Activated T-helper 2 cell treated with anti-CD3 and anti-CD28 coated beads, Interferon-gamma antibody, Interleukin-2, Interleukin-4, amounts not matched to agents 10 μg/mL and 5 μg/mL and 100 μg/mL, durations not matched to agents 14 hours and 24 hours and 36 hours (primary cell): Measurements from ENCODE around the gene NRG3. TPM values are rescaled to one million over a fixed set of nuclear protein-coding genes. Genes with fewer than 3 reads are reported as not detected.

ENCODE experiments used
- DNase-seq: peaks from one replicate; pipeline ENCODE4 v3.0.0; 2021; ENCODE audit warnings: low spot score
- H3K27ac Mint-ChIP-seq: one replicate; pipeline ENCODE4 v1.8.0; 2021; ENCODE audit warnings: mixed read lengths
- H3K27me3 Mint-ChIP-seq: one replicate; pipeline ENCODE4 v1.8.0; 2021; ENCODE audit warnings: low read depth, mixed read lengths
- H3K36me3 Mint-ChIP-seq: one replicate; pipeline ENCODE4 v1.8.0; 2021; ENCODE audit warnings: low read depth, mixed read lengths
- H3K4me1 Mint-ChIP-seq: one replicate; pipeline ENCODE4 v1.8.0; 2021; ENCODE audit warnings: low read depth, mixed read lengths
- H3K4me3 Mint-ChIP-seq: one replicate; pipeline ENCODE4 v1.8.0; 2021; ENCODE audit warnings: low read depth, mild to moderate bottlenecking, moderate library complexity, mixed read lengths
- H3K9me3 Mint-ChIP-seq: one replicate; pipeline ENCODE4 v1.8.0; 2021; ENCODE audit warnings: mixed read lengths
- intact Hi-C: fragments of 100-400 bp; cut with micrococcal nuclease; formaldehyde crosslinking; loops from one replicate; pipeline ENCODE4 v1.15.1; 2023
- total RNA-seq: library from RNA; stranded (reverse); gene quantifications from 2 replicates; pipeline ENCODE4 v1.2.3, GENCODE V29; 2022

The NRG3 gene
- total RNA-seq, 1 donor from 2014 or later: not detected

- H3K4me1 Mint-ChIP-seq: no peaks in the 10 kb centered on the region
- DNase-seq: no peak
- H3K4me3 Mint-ChIP-seq: no peak overlapping the region
- peaks cover 21% of the 10 kb centered on the region for H3K9me3 Mint-ChIP-seq
- intact Hi-C loops: no loop called here
- no peak overlapping the region for H3K27ac Mint-ChIP-seq
- no peaks in the 10 kb centered on the region for H3K27me3 Mint-ChIP-seq
- H3K36me3 Mint-ChIP-seq: no peaks in the 10 kb centered on the region
Measured at GRCh38 chr10:82468453-82468852, 593.5 kb downstream of the NRG3 start.

DNA sequence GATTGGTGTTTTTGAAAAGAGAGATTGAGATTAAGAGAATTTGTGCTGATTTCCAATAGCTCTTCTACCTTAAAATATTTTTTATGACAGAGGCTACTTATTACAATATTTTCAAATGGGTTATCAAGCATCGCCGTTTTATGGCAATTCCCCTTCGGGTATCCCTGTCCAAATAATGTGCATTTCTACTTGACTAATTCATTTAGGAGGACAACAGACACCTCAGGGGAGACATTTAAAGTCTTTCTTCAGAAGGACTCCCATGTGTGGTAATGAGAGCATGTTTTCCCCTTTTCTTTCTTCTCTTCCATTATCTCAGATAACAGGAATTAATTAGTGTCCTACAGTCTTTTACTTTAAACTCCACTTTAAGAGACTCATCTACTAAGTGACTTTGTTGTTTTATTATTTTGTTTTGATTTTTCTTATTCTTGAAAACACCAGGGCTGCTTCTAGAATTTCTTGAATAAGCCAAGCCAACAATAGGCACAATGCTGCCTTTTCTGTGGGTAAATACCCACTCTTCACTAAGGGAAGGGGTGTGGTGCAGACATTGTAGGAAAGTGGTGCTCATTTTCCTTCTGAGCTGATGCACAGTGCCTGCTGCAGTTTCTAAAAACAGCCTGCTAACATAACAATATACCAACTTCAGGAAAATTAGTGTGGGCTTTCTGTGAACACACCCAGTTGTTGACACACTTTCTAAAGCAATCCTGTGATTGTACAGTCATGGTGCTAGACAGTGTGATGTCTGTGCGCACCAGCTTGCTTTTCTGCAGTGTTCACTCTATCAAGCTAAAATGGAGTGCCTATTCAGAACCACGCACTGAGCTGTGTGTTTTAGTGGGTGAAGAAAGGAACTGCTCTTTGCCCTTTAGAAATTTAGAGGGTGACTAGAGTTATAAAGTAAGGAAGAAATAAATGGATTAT lies 597.7 kb downstream of the NRG3 start:
- no peaks in the 10 kb centered on the region for H3K4me1 Mint-ChIP-seq
- H3K36me3 Mint-ChIP-seq: no peaks in the 10 kb centered on the region
- intact Hi-C loops: no loop called here
- no peak for DNase-seq
- H3K9me3 Mint-ChIP-seq: peaks cover 27% of the 10 kb centered on the region
- no peaks in the 10 kb centered on the region for H3K27me3 Mint-ChIP-seq
- H3K27ac Mint-ChIP-seq: no peak overlapping the region
- no peak overlapping the region for H3K4me3 Mint-ChIP-seq

GRCh38 chr10:82477776-82478175 lies 602.8 kb downstream of the NRG3 start:
- Mint-ChIP-seq H3K36me3 (no peaks in the 10 kb centered on the region), H3K4me3 (no peak overlapping the region), H3K27me3 (no peaks in the 10 kb centered on the region), H3K27ac (no peak overlapping the region), H3K9me3 (peaks cover 44% of the 10 kb centered on the region), H3K4me1 (no peaks in the 10 kb centered on the region)
- DNase-seq: no peak
- intact Hi-C loops: no loop called here

DNA sequence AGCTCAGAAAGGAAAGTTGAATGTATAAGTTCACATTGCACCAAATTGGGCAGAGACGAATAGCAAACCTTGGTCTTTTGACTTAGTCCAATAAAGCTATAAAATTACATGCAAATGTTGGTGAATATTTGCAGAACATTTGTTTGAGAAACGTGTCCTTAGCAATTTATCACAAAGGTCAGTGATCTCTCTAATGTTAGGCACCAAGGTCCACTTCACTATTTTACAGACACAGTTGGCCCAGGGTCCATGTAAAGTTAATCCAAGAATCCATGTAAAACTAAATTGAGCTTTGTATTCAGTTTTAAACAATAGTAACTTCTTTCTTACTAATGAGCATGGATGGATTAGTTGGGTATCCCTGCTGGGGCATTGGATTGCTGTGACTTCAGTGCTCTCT lies 617.7 kb downstream of the NRG3 start:
- Mint-ChIP-seq H3K36me3 (no peaks in the 10 kb centered on the region), H3K4me3 (no peak overlapping the region), H3K9me3 (peaks cover 33% of the 10 kb centered on the region), H3K27ac (no peak overlapping the region), H3K27me3 (no peaks in the 10 kb centered on the region), H3K4me1 (no peaks in the 10 kb centered on the region)
- no peak for DNase-seq
- intact Hi-C loops: no loop called here

DNA sequence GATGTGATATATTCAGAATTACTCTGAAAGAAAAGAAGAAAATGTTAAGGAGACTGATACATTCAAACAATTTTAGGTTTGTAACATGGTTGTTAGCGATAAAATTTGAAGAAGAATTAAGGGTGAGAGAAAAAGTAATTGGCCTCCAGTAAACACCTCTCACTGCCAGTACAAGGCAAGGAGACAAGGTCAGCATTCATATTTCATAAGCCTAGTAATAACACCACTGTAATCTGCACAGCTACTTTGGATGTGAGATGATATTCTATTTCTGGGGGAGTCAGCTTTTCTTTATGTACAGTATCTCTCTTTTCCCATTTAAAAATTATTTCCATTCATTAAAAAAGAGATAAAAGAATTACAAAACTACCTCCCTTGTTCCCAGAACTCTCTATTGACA lies 621.1 kb downstream of the NRG3 start:
- Mint-ChIP-seq H3K9me3 (peaks cover 40% of the 10 kb centered on the region), H3K27ac (no peak overlapping the region), H3K4me1 (no peaks in the 10 kb centered on the region), H3K36me3 (no peaks in the 10 kb centered on the region), H3K27me3 (no peaks in the 10 kb centered on the region), H3K4me3 (no peak overlapping the region)
- no peak for DNase-seq
- intact Hi-C loops: no loop called here

GRCh38 chr10:82497439-82497838 lies 622.4 kb downstream of the NRG3 start:
- H3K27ac Mint-ChIP-seq: no peak overlapping the region
- H3K9me3 Mint-ChIP-seq: peaks cover 45% of the 10 kb centered on the region
- H3K4me3 Mint-ChIP-seq: no peak overlapping the region
- no peaks in the 10 kb centered on the region for H3K4me1 Mint-ChIP-seq
- no peaks in the 10 kb centered on the region for H3K27me3 Mint-ChIP-seq
- DNase-seq: no peak
- no peaks in the 10 kb centered on the region for H3K36me3 Mint-ChIP-seq
- intact Hi-C loops: no loop called here

GRCh38 chr10:82498976-82499375 lies 624.0 kb downstream of the NRG3 start:
- no peak for DNase-seq
- Mint-ChIP-seq H3K27me3 (no peaks in the 10 kb centered on the region), H3K4me1 (no peaks in the 10 kb centered on the region), H3K27ac (no peak overlapping the region), H3K36me3 (no peaks in the 10 kb centered on the region), H3K4me3 (no peak overlapping the region), H3K9me3 (peaks cover 41% of the 10 kb centered on the region)
- intact Hi-C loops: no loop called here

GRCh38 chr10:82505009-82505408 lies 630.0 kb downstream of the NRG3 start:
- intact Hi-C loops: no loop called here
- H3K9me3 Mint-ChIP-seq: peaks cover 24% of the 10 kb centered on the region
- no peak overlapping the region for H3K27ac Mint-ChIP-seq
- H3K4me1 Mint-ChIP-seq: no peaks in the 10 kb centered on the region
- no peaks in the 10 kb centered on the region for H3K36me3 Mint-ChIP-seq
- no peak for DNase-seq
- no peak overlapping the region for H3K4me3 Mint-ChIP-seq
- H3K27me3 Mint-ChIP-seq: no peaks in the 10 kb centered on the region

GRCh38 chr10:82506680-82507376 lies 631.8 kb downstream of the NRG3 start:
- Mint-ChIP-seq H3K27me3 (no peaks in the 10 kb centered on the region), H3K4me3 (no peak overlapping the region), H3K9me3 (peaks cover 14% of the 10 kb centered on the region), H3K27ac (no peak overlapping the region), H3K36me3 (no peaks in the 10 kb centered on the region), H3K4me1 (no peaks in the 10 kb centered on the region)
- DNase-seq: no peak
- intact Hi-C loops: no loop called here

DNA sequence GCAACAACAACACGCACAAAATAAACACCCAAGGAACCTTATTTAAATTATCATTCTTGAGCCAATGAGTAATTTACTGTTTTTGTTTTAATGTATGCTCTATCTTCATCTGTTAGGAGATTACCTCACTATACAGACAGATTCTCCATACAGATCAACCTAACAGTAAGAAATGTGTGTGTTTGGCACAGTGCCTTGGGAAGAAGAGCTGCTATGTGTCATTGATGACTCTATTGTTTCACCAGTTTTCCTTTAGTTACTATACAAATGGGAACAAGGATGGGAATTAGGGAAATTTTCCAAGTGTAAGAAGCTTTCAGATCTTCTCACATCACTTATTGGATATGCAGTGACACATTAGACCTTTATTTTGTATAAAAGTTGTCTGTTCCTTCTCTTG lies 640.3 kb downstream of the NRG3 start:
- Mint-ChIP-seq H3K27me3 (no peaks in the 10 kb centered on the region), H3K4me3 (no peak overlapping the region), H3K36me3 (no peaks in the 10 kb centered on the region), H3K27ac (no peak overlapping the region), H3K4me1 (no peaks in the 10 kb centered on the region), H3K9me3 (peaks cover 22% of the 10 kb centered on the region)
- intact Hi-C loops: no loop called here
- DNase-seq: no peak

- H3K4me3 Mint-ChIP-seq: no peak overlapping the region
Measured at GRCh38 chr10:82529062-82529461, 654.1 kb downstream of the NRG3 start.

DNA sequence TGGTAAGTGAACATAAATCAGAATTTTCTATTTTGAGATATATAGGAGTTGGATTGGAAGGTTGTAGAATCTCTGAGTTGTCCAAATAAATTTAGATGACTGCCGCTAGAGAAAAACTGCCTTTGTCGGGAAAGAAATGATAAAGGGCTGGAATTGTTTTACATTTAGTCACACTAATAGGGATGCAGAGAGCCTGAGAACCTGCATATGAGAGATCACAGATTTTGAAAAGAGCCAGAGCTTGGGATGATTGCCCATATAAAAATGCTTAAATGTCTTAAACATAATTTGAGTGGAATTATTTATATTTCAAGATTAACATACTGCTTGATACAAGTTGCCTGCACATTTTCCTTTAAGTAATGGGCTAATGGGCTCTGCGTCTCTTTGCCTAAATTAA lies 660.5 kb downstream of the NRG3 start:
- Mint-ChIP-seq H3K36me3 (no peaks in the 10 kb centered on the region), H3K27me3 (no peaks in the 10 kb centered on the region), H3K9me3 (peaks cover 4% of the 10 kb centered on the region), H3K4me3 (no peak overlapping the region), H3K27ac (no peak overlapping the region), H3K4me1 (no peaks in the 10 kb centered on the region)
- intact Hi-C loops: no loop called here
- no peak for DNase-seq

More at GRCh38 chr10:82529062-82529461, 654.1 kb downstream of the NRG3 start:
- no peak for DNase-seq
- Mint-ChIP-seq H3K9me3 (peaks cover 12% of the 10 kb centered on the region), H3K36me3 (no peaks in the 10 kb centered on the region), H3K27ac (no peak overlapping the region), H3K27me3 (no peaks in the 10 kb centered on the region), H3K4me1 (no peaks in the 10 kb centered on the region)
- intact Hi-C loops: no loop called here

GRCh38 chr10:82536668-82537067 lies 661.7 kb downstream of the NRG3 start:
- H3K9me3 Mint-ChIP-seq: peaks cover 5% of the 10 kb centered on the region
- H3K27me3 Mint-ChIP-seq: no peaks in the 10 kb centered on the region
- no peak overlapping the region for H3K27ac Mint-ChIP-seq
- no peaks in the 10 kb centered on the region for H3K36me3 Mint-ChIP-seq
- H3K4me3 Mint-ChIP-seq: no peak overlapping the region
- H3K4me1 Mint-ChIP-seq: no peaks in the 10 kb centered on the region
- DNase-seq: no peak
- intact Hi-C loops: no loop called here
